ENCODE data around the gene SEC14L5. TPM values are rescaled to one million over a fixed set of nuclear protein-coding genes. Genes with fewer than 3 reads are reported as not detected.

Gene SEC14L5
- total RNA-seq, 5 donors from 2014 or later (not counting 1 experiment from before 2014, with no cell fraction given), result 0.05 TPM; not detected in 4

- Histone ChIP-seq H3K4me1 (ENCODE audit: control insufficient read depth in 1 of 2, extremely low read depth in 1 of 2, insufficient read depth in 2 of 2, low read length in 2 of 2) (no peaks in the 10 kb centered on the region), H3K27me3 (replicated peaks in 1 of 2; ENCODE audit: control insufficient read depth in 2 of 2, extremely low read depth in 1 of 2, insufficient read depth in 2 of 2, low read length in 1 of 2) (peaks cover 2 to 41% of the 10 kb centered on the region in 2 experiments), H3K36me3 (ENCODE audit: control insufficient read depth in 2 of 2, extremely low read depth in 1 of 2, insufficient read depth in 1 of 2, low read length in 1 of 2) (no peaks in the 10 kb centered on the region), H3K27ac (ENCODE audit: low read length) (no peak overlapping the region), H3K4me3 (ENCODE audit: control insufficient read depth in 1 of 2, extremely low read depth in 1 of 2, low read length in 1 of 2) (no peak overlapping the region), H3K9me3 (no peaks in the 10 kb centered on the region)
- no peaks in the 10 kb centered on the region for H3K4me1 Mint-ChIP-seq
- WGBS (ENCODE audit: insufficient coverage), result 72% methylated on average over 4 of the region's 5 CpGs
- H3K4me3 Mint-ChIP-seq, result no peak overlapping the region
- H3K36me3 Mint-ChIP-seq, result no peaks in the 10 kb centered on the region
- no peaks in the 10 kb centered on the region for H3K9me3 Mint-ChIP-seq
- peaks cover 8 to 16% of the 10 kb centered on the region in 2 donors for H3K27me3 Mint-ChIP-seq
- ATAC-seq (replicated peaks in 1 of 4), result no peak
- H3K27ac Mint-ChIP-seq, result no peak overlapping the region
- ChIA-PET CTCF (no interaction called here), POLR2A (no interaction called here)
- no peak for DNase-seq
Measured at GRCh38 chr16:5004311-5004710, 46.2 kb downstream of the SEC14L5 start.

GRCh38 chr16:5005916-5006315 is 47.8 kb downstream of the SEC14L5 start:
- H3K36me3 ChIP-seq (ENCODE audit: control insufficient read depth in 2 of 2, extremely low read depth in 1 of 2, insufficient read depth in 1 of 2, low read length in 1 of 2), result no peaks in the 10 kb centered on the region

DNA sequence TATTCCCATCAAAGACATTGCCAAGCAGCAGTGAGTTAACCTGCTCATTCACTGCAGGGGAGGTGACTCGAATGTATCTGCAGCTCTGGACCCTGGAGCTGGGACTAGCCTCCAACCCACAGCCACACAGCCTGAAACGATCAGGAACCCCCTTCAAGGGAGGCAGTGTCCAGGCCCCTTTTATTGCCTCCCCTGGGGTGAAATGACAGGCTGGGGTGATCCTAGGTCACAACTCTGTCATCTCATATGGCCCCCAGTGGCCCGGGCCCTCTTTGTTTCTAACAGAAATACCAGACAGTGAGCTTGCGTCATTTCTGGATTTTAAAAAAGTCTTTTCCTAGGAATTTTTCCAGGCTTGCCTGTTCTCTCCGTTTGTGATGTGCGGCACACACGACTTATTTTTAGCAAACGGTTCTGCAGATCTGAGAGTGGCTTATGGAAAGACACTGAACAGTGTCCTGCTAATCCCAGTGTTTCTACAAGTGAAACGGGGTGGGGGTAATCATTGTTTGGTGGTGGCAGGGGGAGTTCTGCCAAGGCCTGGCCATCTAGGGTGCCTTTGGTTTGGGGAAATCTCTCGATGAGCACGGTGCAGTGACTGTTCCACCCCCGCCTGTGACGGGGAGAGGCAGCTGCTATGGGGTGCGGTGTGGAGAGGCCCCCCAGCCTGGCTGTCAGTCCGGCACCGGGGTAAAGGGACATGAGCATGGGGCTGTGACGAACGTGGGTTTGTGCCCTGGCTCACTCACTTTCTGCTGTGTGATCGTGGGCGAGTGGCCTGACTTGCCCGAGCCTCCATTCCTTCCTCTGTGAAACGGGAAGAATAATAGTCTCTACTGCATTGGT is 48.4 kb downstream of the SEC14L5 start:
- no peak for ATAC-seq (replicated peaks in 1 of 4)

More at GRCh38 chr16:5005916-5006315, 47.8 kb downstream of the SEC14L5 start:
- H3K27ac ChIP-seq (ENCODE audit: low read length), result no peak overlapping the region
- Mint-ChIP-seq H3K36me3 (no peaks in the 10 kb centered on the region), H3K9me3 (no peaks in the 10 kb centered on the region), H3K27me3 (peaks cover 17 to 20% of the 10 kb centered on the region in 2 donors), H3K4me3 (no peak overlapping the region), H3K27ac (no peak overlapping the region), H3K4me1 (no peaks in the 10 kb centered on the region)
- 79% methylated on average over 2 of the region's 4 CpGs for WGBS (ENCODE audit: insufficient coverage)
- H3K4me1 ChIP-seq (ENCODE audit: control insufficient read depth in 1 of 2, extremely low read depth in 1 of 2, insufficient read depth in 2 of 2, low read length in 2 of 2), result no peaks in the 10 kb centered on the region
- H3K27me3 ChIP-seq (replicated peaks in 1 of 2; ENCODE audit: control insufficient read depth in 2 of 2, extremely low read depth in 1 of 2, insufficient read depth in 2 of 2, low read length in 1 of 2), result peaks cover 2 to 37% of the 10 kb centered on the region in 2 experiments
- ATAC-seq (replicated peaks in 1 of 4) (no peak), DNase-seq (no peak)
- no peak overlapping the region for H3K4me3 ChIP-seq (ENCODE audit: control insufficient read depth in 1 of 2, extremely low read depth in 1 of 2, low read length in 1 of 2)
- no peaks in the 10 kb centered on the region for H3K9me3 ChIP-seq
- CTCF ChIA-PET, result no interaction called here
- POLR2A ChIA-PET, result no interaction called here

DNA sequence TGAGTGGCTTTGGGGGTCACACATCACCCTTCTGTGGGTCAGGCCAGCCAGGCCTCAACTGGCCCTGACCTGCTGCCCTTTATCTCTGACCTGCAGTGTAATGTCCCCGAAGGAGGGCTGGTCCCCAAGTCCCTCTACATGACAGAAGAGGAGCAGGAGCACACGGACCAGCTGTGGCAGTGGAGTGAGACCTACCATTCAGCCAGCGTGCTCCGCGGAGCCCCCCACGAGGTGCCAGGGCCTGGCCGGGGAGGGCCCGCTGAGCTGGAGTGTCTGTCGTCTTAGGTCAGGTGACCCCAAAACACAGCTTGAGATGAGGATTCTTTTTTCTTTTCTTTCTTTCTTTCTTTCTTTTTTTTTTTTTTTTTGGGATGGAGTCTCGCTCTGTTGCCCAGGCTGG is 49.1 kb downstream of the SEC14L5 start:
- Mint-ChIP-seq H3K36me3 (no peaks in the 10 kb centered on the region), H3K9me3 (no peaks in the 10 kb centered on the region), H3K27ac (no peak overlapping the region), H3K4me3 (no peak overlapping the region), H3K4me1 (no peaks in the 10 kb centered on the region), H3K27me3 (peaks cover 17% of the 10 kb centered on the region in 2 donors)
- Histone ChIP-seq H3K27me3 (replicated peaks in 1 of 2; ENCODE audit: control insufficient read depth in 2 of 2, extremely low read depth in 1 of 2, insufficient read depth in 2 of 2, low read length in 1 of 2) (peaks cover 2 to 40% of the 10 kb centered on the region in 2 experiments), H3K4me3 (ENCODE audit: control insufficient read depth in 1 of 2, extremely low read depth in 1 of 2, low read length in 1 of 2) (no peak overlapping the region), H3K4me1 (ENCODE audit: control insufficient read depth in 1 of 2, extremely low read depth in 1 of 2, insufficient read depth in 2 of 2, low read length in 2 of 2) (no peaks in the 10 kb centered on the region), H3K27ac (ENCODE audit: low read length) (no peak overlapping the region), H3K9me3 (no peaks in the 10 kb centered on the region), H3K36me3 (ENCODE audit: control insufficient read depth in 2 of 2, extremely low read depth in 1 of 2, insufficient read depth in 1 of 2, low read length in 1 of 2) (no peaks in the 10 kb centered on the region)
- DNase-seq, result no peak
- WGBS (ENCODE audit: insufficient coverage), result 78% methylated on average over 2 of the region's 10 CpGs
- CTCF ChIA-PET, result no interaction called here
- ATAC-seq (replicated peaks in 1 of 4), result no peak
- POLR2A ChIA-PET, result no interaction called here

More for the DNA sequence above, 48.4 kb downstream of the SEC14L5 start:
- POLR2A ChIA-PET, result no interaction called here
- DNase-seq, result no peak
- no peaks in the 10 kb centered on the region for H3K9me3 Mint-ChIP-seq
- H3K27me3 Mint-ChIP-seq, result peaks cover 17% of the 10 kb centered on the region in 2 donors
- Histone ChIP-seq H3K27me3 (replicated peaks in 1 of 2; ENCODE audit: control insufficient read depth in 2 of 2, extremely low read depth in 1 of 2, insufficient read depth in 2 of 2, low read length in 1 of 2) (peaks cover 2 to 41% of the 10 kb centered on the region in 2 experiments), H3K4me3 (ENCODE audit: control insufficient read depth in 1 of 2, extremely low read depth in 1 of 2, low read length in 1 of 2) (no peak overlapping the region), H3K27ac (ENCODE audit: low read length) (no peak overlapping the region), H3K4me1 (ENCODE audit: control insufficient read depth in 1 of 2, extremely low read depth in 1 of 2, insufficient read depth in 2 of 2, low read length in 2 of 2) (no peaks in the 10 kb centered on the region), H3K9me3 (no peaks in the 10 kb centered on the region), H3K36me3 (ENCODE audit: control insufficient read depth in 2 of 2, extremely low read depth in 1 of 2, insufficient read depth in 1 of 2, low read length in 1 of 2) (no peaks in the 10 kb centered on the region)
- H3K27ac Mint-ChIP-seq, result no peak overlapping the region
- no peaks in the 10 kb centered on the region for H3K36me3 Mint-ChIP-seq
- no peaks in the 10 kb centered on the region for H3K4me1 Mint-ChIP-seq
- H3K4me3 Mint-ChIP-seq, result no peak overlapping the region
- WGBS (ENCODE audit: insufficient coverage), result 83% methylated on average over 20 of the region's 22 CpGs
- CTCF ChIA-PET, result no interaction called here

GRCh38 chr16:5008311-5008731 is 50.2 kb downstream of the SEC14L5 start:
- Mint-ChIP-seq H3K4me3 (no peak overlapping the region), H3K4me1 (no peaks in the 10 kb centered on the region), H3K36me3 (no peaks in the 10 kb centered on the region), H3K9me3 (no peaks in the 10 kb centered on the region), H3K27me3 (peaks cover 17% of the 10 kb centered on the region in 2 donors), H3K27ac (no peak overlapping the region)
- ChIA-PET CTCF (no interaction called here), POLR2A (no interaction called here)
- whole genome bisulfite sequencing (ENCODE audit: insufficient coverage), result 76% methylated on average over 18 of the region's 18 CpGs
- DNase-seq, result no peak
- Histone ChIP-seq H3K4me3 (ENCODE audit: control insufficient read depth in 1 of 2, extremely low read depth in 1 of 2, low read length in 1 of 2) (no peak overlapping the region), H3K36me3 (ENCODE audit: control insufficient read depth in 2 of 2, extremely low read depth in 1 of 2, insufficient read depth in 1 of 2, low read length in 1 of 2) (no peaks in the 10 kb centered on the region), H3K9me3 (no peaks in the 10 kb centered on the region), H3K27ac (ENCODE audit: low read length) (no peak overlapping the region), H3K27me3 (replicated peaks in 1 of 2; ENCODE audit: control insufficient read depth in 2 of 2, extremely low read depth in 1 of 2, insufficient read depth in 2 of 2, low read length in 1 of 2) (peaks cover 0 to 42% of the 10 kb centered on the region in 2 experiments), H3K4me1 (ENCODE audit: control insufficient read depth in 1 of 2, extremely low read depth in 1 of 2, insufficient read depth in 2 of 2, low read length in 2 of 2) (no peaks in the 10 kb centered on the region)
- no peak for ATAC-seq (replicated peaks in 1 of 4)

DNA sequence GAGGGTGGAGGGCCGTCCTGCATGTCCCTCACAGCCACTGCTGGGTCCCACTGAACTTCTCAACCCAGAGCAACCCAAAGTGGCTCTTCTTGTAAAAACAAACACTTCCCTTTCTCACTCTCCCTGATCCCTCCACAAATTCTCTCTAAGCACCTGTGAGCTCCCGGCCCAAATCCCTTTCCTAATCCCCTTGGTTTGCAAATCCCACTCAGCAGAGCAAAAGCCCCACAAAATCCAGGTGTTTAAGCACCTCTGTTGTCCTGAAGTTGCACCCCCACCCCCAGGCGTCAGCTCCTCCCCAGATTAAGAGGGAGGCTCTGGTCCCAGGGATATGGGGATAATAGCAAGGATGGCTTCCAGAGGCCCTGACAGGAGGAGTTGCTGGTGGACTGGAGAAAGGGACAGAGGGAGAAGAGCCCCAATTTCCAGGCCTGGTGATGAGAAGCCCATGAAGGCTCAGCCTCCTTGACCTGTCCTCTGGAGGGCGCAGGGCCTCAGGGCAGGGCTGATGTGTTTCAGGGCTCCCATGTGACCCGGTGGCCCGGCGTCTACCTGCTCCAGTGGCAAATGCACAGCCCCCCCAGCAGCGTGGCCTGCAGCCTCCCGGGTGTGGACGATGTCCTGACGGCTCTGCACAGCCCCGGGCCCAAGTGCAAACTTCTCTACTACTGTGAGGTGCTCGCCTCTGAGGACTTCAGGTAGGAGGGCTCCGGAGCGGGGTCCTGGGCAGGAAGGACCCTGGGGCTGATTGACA is 52.6 kb downstream of the SEC14L5 start:
- H3K9me3 Mint-ChIP-seq, result no peaks in the 10 kb centered on the region
- DNase-seq, result no peak
- no peak overlapping the region for H3K27ac ChIP-seq (ENCODE audit: low read length)
- CTCF ChIA-PET, result interaction anchor here in 1 of 2 donors (0.6 kb wide), 1 partner anchor 43 kb away, joined by 3 read pairs; no protein-coding TSS in a partner anchor
- no peaks in the 10 kb centered on the region for H3K36me3 ChIP-seq (ENCODE audit: control insufficient read depth in 2 of 2, extremely low read depth in 1 of 2, insufficient read depth in 1 of 2, low read length in 1 of 2)
- H3K27me3 ChIP-seq (replicated peaks in 1 of 2; ENCODE audit: control insufficient read depth in 2 of 2, extremely low read depth in 1 of 2, insufficient read depth in 2 of 2, low read length in 1 of 2), result peaks cover 0 to 44% of the 10 kb centered on the region in 2 experiments
- H3K27ac Mint-ChIP-seq, result no peak overlapping the region
- POLR2A ChIA-PET, result no interaction called here
- H3K4me3 Mint-ChIP-seq, result no peak overlapping the region
- 53% methylated on average over 13 of the region's 15 CpGs for WGBS (ENCODE audit: insufficient coverage)
- H3K9me3 ChIP-seq, result no peaks in the 10 kb centered on the region
- no peaks in the 10 kb centered on the region for H3K4me1 Mint-ChIP-seq
- H3K27me3 Mint-ChIP-seq, result peaks cover 9 to 13% of the 10 kb centered on the region in 2 donors
- H3K36me3 Mint-ChIP-seq, result no peaks in the 10 kb centered on the region
- no peaks in the 10 kb centered on the region for H3K4me1 ChIP-seq (ENCODE audit: control insufficient read depth in 1 of 2, extremely low read depth in 1 of 2, insufficient read depth in 2 of 2, low read length in 2 of 2)
- ATAC-seq (replicated peaks in 1 of 4), result no peak
- H3K4me3 ChIP-seq (ENCODE audit: control insufficient read depth in 1 of 2, extremely low read depth in 1 of 2, low read length in 1 of 2), result no peak overlapping the region

Measured in T-cell (primary cell).